ENCODE data around the gene ELOVL2.
A peak's percentile ranks its signal among the peaks of the same experiment; 100 is the strongest.
"Not testable (repeated sequence)": the region's sequence is repeated elsewhere in the genome, so short reads cannot be mapped to it uniquely, and the experiment has no call there.

The ELOVL2 gene, protein sequence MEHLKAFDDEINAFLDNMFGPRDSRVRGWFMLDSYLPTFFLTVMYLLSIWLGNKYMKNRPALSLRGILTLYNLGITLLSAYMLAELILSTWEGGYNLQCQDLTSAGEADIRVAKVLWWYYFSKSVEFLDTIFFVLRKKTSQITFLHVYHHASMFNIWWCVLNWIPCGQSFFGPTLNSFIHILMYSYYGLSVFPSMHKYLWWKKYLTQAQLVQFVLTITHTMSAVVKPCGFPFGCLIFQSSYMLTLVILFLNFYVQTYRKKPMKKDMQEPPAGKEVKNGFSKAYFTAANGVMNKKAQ

DNA sequence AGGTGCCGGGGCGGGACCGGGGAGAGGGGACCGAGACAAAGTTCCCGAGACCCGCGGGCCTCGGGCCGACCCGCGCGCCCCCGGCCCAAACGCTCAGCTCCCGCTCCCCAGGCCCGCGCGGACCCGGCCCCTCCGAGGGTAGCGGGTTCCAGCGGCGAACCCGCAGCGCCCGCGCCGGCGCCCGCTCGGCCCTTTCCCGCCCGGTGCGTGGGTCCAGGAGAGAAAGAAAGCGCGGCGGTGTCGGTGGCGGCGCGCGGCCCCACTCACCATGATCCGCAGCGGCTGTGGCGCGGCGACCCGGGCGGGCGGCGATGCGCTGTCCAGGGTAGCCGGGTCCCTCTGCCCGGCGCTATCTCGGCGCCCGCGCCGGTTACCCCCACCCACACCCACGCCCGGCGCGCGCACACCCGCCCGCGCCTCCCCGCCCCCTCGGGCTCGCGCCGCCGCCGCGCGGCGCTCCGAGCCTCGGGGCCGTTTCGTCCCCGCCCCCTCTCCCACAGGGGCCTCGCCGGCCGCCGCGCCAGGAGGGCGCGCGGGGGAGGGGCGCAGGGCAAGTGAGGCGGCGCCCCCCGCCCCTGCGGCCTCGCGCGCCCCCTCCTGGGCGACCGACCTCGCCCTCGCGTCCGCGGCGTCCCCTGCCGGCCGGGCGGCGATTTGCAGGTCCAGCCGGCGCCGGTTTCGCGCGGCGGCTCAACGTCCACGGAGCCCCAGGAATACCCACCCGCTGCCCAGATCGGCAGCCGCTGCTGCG, at the start of gene ELOVL2:
TSS of gene ELOVL2 (minus strand) at position 345 of the 751 bp plus-strand sequence. CDS start at position 270, 75 bp downstream.
- peak; percentile 76 for DNase-seq

DNA sequence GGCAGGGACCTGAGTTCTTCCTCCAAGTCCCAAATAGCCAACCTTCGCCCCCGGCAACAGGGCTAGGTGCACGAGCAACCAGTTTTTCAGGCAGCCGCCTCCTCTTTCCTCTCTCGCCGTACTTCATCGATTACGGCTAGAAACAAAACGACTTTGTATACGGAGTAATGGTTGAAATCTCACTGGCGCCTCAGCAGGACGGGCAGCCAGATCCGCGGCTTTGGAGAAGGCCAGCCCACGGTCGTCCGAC, 49.2 kb upstream of the ELOVL2 start:
- no peak for DNase-seq

DNA sequence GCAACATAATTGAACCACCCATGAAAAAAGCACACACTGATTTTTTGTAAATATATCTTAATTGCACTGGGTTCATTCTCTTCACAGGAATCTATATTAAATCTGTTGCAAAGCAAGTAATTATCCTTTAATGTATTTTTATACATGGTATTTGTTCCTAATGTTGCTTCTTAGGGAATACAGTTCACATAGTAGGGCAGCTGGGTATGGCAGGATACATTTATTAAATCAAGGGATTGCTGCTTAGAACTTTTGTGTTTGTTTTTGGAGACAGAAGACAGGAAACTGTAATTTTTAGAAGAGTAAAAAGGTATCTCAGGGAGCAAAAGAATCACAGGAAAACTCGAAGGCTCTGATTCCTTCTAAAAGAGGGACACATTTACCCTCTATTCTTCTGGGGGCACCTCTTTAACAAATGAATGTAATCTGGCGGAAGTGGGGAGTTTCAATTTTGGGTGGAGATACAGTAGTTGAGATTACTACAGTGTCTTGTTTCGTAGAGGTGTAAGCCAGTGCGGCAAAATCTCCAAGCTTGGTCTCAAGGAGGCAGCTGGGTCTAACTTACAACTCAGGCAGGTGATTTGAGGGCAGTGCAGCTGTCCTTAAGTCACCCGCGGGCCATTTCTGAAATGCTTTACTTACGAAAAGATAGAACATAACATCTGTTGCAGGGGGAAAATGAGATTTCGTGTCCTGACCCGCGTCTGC, 48.7 kb upstream of the ELOVL2 start:
- DNase-seq = peak; percentile 30

DNA sequence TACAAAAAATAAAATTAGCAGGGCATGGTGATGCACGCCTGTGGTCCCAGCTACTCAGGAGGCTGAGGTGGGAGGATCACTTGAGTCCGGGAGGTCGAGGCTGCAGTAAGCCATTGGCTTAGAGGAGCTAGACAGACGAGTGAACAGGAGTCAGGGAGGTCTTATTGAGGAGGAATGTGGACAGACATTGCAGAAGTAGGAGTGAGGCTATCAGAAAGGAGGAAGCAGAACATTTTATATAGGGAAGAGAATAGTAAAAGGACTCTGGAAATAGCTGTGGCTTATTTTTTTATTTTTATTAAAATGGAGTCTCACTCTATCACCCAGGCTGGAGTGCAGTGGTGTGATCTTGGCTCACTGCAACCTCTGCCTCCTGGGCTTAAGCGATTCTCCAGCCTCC, 47.0 kb upstream of the ELOVL2 start:
- not testable (repeated sequence) for DNase-seq

DNA sequence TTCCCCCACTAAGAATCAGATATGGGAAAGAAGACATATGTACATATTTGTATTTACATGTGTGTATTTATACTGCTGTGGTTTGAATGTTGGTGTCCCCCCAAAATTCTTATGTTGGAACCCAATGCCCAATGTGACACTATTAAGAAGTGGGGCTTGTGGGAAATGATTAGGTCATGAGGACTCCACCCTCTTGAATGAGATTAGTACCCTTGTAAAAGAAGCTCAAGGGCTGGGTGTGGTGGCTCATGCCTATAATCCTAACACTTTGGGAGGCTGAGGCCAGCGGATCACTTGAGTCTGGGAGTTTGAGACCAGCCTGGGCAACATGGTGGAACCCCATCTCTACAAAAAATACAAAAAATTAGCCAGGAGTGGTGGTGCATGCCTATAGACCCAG, 45.6 kb upstream of the ELOVL2 start:
- no peak for DNase-seq

DNA sequence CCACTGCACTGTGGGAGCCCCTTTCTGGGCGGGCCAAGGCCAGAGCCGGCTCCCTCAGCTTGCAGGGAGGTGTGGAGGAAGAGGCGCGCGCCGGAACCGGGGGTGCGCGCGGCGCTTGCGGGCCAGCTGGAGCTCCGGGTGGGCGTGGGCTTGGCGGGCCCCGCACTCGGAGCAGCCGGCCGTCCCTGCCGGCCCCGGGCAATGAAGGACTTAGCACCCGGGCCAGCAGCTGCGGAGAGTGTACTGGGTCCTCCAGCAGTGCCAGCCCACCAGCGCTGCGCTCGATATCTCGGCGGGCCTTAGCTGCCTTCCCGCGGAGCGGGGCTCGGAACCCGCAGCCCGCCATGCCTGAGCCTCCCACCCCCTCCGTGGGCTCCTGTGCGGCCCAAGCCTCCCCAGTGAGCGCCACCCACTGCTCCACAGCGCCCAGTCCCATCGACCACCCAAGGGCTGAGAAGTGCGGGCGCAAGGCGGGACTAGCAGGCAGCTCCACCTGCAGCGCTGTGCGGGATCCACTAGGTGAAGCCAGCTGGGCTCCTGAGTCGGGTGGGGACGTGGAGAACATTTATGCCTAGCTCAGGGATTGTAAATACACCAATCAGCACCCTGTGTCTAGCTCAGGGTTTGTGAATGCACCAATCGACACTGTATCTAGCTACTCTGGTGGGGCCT, 43.2 kb upstream of the ELOVL2 start:
- DNase-seq = not testable (repeated sequence)

DNA sequence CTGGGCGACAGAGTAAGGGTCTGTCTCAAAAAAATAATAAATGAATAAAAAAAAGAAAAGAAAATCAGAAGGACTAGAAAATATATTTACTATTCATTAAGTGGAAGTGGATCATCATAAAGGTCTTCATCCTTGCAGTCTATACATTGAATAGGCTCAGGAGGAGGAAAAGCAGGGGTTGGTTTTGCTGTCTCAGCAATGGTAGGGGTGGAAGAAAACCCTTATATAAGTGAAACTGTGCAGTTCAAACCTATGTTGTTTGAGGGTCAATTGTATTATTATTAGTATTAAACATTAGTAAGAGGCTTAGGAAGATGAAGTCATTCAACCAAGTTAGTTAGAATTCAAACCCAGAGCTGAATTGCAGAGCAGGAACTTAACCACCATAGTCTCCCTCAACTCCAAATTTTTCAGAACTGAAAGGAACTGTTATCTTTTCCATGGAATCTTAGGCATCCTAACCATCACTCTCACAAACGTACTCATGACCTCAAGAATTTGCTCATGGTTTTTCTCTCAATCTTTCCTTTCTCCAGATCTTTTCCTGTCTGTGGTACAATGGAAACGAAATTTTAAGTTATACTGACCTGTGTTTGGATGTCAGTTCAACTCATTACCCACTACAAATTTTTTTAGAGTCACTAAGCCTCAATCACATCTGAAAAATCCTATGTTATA, 41.8 kb upstream of the ELOVL2 start:
- DNase-seq = no peak

DNA sequence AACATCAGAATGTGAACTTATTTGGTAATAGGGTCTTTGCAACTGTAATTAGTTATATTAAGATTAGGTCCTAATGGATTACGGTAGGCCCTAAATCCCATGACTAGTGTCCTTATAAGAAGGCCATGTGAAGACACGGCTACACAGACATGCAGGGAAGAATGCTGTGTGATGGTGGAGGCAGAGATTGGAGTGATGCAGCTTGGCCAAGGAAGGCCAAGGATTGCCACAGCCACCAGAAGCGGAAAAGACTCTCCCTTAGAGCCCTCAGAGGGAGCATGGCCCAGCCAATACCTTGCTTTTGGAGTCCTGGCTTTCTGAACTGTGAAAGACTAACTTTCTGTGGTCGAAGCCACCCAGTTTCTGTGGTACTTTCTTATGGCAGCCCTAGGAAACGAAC, 39.9 kb upstream of the ELOVL2 start:
- DNase-seq = no peak

DNA sequence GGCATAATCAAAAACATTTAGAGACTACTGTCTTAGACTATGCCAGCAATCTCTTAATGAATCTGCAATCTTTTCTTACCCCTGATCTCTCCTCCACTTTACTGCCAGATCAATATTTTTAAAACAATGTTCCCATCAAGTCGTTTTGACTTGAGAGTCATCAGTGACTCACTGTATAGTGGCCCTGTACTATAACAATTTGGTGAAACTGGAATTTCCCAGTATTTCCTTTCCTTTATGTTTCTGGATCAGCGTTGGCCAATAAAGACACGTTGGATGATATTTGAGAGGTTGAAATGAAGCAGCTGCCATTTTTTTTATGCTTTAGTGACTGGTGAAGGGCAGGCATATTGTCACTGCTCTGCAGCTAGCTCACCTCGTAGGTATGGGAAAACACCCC, 39.4 kb upstream of the ELOVL2 start:
- DNase-seq = no peak

DNA sequence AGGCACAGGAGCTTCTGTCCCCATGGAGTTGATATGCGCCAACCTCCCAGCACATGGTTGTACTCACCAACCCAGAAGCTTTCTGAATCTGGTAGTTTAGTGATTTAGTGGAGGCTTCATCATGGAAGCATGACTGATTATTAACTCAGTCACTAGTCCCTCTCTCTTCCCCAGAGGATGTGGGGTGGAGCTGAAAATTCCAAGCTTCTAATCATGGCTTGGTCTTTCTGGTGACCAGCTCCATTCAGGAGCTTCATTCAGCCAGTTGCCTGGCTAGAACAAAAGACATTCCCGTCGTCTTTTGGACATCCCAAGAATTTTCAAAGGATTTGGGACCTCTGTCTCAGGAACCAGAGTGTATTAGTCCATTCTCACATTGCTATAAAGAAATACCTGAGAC, 36.2 kb upstream of the ELOVL2 start:
- DNase-seq = no peak

DNA sequence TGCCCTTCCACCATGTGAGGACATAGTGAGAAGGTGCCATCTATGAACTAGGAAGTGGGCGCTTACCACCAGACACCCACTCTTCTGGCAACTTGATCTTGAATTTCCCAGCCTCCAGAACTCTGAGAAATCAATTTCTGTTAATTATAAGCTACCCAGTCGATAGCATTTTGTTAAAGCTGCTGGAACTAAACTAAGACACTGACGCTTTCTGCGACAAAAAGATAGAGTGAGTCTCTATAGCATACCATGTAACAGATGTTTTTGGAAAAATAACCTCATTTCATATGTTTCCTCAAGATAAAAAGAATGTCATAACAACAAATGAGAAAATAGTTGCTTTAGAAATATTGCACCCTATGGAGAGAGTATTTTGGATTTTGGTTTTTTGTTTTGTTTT, 34.2 kb upstream of the ELOVL2 start:
- no peak for DNase-seq

DNA sequence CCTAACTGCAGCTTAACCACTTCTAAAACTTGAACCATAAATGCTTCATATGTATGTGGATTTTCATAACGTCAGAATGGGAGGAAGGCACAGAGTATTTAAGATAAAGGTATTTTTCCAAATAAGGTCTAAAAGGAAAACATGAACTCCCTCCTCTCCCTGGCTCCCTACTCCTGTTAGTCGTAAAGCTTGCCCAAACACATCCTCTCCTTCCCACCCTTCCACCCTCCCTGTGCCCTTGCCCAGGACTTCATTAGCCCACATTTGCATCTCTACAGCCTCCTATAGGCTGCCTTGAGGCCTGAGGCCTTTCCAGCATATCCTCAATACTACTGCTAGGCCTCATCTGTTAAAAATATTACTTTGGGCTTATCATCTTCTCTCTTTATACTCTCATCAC, 32.4 kb upstream of the ELOVL2 start:
- DNase-seq = no peak

DNA sequence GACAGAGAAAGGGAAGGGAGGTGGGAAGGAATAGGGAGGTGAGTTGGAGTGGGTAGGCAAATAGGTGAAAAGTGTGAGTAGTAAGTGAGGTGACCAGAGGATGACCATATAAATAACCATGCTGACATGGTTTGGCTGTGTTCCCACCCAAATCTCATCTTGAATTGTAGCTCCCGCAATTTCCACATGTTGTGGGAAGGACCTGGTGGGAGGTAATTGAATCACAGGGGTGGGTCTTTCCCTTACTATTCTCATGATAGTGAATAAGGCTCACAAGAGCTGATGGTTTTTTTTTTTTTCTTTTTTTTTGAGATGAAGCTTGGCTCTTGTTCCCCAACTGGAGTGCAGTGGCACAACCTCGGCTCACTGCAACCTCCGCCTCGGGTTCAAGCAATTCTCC, 28.0 kb upstream of the ELOVL2 start:
- DNase-seq = no peak

DNA sequence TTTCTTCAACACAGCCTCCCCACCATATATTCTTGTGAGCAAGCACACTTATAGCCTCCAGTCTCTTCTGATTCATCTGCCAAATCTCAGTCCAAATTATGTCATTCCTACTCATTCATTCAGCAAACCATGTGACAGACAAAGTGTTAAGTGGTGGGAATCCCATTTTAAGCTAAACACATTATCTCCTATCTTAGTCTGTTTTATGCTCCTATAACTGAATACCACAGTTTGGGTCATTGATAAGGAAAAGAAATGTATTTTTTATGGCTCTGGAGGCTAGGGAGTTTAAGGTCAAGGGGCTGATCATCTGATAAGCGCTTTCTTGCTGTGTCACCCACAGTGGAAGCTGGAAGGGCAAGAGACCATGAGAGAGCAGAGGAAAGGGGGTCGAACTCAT, 25.7 kb upstream of the ELOVL2 start:
- no peak for DNase-seq

DNA sequence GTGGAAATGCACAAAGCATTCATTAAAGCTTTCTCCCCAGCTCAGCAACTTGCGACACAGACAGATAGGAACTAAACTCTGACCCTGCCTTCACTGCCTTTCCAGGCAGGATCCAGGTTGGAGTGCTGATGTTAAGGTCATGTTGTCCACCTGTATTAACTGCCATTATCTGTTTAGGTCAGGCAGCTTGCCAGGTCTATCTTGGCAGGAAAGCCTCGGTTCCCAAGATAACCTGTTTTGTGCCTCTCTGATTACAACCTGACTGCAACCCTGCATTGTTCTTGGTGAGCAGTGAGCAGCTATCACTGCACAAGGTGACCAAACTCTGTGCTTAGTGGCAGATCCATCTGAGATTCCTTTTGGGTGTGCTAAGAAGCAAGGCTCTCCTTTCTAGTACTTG, 23.2 kb upstream of the ELOVL2 start:
- DNase-seq = peak; percentile 81

DNA sequence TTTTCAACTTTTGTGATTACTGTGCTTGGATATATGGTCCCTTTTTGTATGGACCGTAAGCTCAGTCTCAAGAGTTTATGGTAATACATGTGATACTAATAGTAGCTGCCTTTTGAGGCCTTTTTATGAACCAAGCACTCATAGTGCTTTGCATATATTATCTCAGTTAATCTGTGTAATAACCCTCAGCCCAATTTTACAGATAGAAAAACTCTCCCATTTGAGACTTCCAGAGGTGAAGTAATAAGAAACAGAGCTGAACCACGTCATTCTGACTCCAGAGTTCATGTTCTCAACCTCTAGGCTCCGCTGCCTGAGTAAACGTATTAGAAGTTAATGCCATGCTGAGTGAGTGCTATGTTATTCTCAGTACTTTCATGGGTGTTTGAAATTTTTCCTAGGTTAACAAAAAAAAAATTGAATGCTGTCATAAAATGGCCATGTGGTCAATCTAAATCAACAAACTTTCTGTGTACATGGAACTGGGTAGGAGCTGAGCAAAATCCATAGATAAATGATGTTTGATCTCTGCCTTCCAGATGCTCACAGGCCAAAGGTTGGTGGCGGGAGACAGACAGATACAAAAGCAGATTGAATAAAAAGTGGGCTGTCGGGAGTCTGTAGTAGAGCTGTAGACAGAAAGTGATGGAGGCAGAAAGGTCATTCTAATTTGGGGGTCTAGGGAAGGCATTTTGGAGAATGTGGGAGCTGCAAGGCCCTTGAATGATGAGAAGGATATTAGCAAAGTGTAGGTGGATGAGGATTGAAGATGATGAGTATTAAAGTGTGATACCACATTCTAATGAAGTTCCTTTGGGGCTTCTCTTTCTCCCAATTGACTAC, 22.6 kb upstream of the ELOVL2 start:
- DNase-seq = no peak

DNA sequence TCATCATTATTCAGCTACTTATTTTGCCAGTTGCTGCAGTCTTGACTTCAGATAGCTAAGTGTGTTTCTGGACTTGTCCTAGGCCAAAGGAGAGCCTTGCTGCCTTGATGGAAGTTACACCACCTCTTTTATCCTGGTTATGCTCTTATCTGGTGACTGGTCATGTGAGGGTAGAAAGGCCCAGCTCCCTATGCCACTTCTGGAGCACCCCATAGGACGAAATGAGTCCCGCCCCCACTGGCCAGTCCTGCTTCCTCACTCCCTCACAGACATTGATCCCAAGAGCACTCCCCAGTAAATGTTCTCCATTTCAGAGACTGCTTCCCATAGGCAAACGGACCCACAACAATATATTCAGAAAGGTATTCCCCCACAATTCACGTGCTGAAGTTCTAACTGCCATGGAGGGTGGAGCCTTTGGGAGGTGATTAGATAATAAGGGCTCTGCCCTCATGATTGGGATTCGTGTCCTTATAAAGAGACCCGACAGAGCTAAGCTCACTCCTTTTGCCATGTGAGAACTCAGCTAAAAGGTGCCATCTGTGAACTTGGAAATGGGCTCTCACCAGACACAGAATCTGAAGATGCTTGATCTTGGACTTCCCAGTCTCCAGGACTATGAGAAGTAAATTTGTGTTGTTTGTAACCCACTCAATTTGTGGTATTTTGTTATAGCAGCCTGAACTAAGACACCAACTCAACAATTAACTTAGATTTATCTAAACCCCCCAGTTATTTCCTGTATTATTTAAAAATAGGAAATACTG, 21.5 kb upstream of the ELOVL2 start:
- no peak for DNase-seq

DNA sequence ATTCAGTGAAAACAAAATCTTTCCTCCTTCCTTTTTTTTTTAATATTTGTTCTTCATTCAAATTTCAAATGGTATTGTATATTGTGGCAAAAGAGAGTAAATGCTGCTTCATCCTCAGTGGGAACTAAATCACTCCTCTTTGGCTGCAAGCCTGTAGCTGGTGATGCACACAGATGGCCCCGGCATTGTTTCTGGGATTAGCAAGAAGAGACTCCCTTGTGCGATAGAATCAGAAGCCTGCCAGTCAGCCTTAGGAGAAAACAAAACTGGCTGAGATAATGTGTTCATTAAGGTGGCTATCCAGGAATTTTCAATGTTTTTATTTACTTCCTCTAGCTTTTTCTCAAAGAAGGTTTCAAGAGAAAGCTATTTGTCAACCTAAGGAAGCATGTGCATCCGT, 20.7 kb upstream of the ELOVL2 start:
- no peak for DNase-seq

DNA sequence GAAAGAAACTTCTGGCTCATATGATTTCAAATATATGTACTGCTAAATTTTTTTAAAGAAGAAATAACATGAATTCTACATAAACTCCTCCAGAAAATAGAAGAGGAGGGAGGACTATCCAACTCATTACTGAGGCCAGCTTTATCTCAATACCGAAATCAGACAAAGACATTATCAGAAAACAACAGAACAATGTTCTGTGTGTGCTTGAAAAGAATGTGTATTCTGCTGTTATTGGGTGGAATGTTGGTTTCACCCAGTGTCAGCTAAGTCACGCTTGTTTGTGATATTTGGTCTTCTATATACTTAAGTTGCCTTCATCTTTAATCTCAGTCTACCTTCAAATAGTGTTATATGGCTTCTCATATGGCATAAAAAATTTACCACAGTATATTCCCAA, 18.6 kb upstream of the ELOVL2 start:
- no peak for DNase-seq

DNA sequence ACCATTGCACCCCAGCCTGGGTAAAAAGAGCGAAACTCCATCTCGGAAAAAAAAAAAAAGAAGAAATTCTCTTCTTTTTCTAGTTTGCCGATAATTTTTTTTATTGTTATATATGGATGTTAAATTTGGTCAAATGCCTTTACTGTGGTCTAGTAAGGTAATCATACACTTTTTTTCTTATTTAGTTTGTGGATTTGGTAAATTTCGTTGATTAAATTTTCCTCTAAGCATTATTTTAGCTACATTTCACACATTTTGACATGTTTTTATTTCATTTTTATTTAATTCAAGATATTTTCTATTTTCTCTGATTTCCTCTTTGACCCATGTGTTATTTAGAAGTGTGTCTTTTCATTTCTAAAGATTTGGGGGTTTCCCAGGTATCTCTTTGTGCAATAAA, 18.0 kb upstream of the ELOVL2 start:
- DNase-seq = no peak

DNA sequence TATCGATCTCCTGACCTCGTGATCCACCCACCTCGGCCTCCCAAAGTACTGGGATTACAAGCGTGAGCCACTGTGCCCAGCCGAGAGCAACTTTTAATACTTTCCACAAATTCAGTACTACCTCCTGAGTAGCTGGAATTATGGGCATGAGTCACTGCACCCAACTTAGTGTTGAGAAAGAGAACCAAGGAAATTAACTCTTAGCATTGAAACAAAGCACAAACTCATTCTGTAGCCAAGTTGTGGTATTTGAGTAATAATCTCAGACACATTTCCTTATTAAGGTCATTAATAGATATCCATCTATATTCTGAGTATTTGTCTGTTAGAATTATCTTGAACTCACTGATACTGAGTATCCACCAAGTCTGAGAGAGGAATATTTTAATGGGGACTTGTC, 14.3 kb upstream of the ELOVL2 start:
- no peak for DNase-seq

Data from NCI-H2029 (cell line).